DOHH2 (cell line): ENCODE measurements around the gene MRPL22.

Experiments used
- H3F3A ChIP-seq: fragments of 200-600 bp; sonication (generic), shearing (Covaris generic); 2 replicates; pipeline ENCODE4 v1.6.0; 2016; ENCODE audit warnings: antibody characterized with exemption, mild to moderate bottlenecking; ENCODE audit not compliant: control insufficient read depth, insufficient read depth
- H3K27ac ChIP-seq: fragments of 200-600 bp; sonication (generic); 2 replicates; pipeline ENCODE4 v1.5.1; 2014; ENCODE audit warnings: low read depth, mild to moderate bottlenecking, low read length, moderate library complexity
- H3K27me3 ChIP-seq: fragments of 200-600 bp; sonication (generic); 2 replicates; pipeline ENCODE4 v1.6.1; 2014; ENCODE audit warnings: mild to moderate bottlenecking, low read length, mixed read lengths; ENCODE audit not compliant: control insufficient read depth
- H3K36me3 ChIP-seq: fragments of 200-600 bp; sonication (generic); 2 replicates; pipeline ENCODE4 v1.6.1; 2014; ENCODE audit warnings: mild to moderate bottlenecking, low read length, moderate library complexity, mixed read lengths; ENCODE audit not compliant: control insufficient read depth
- H3K4me1 ChIP-seq: fragments of 200-600 bp; sonication (generic); 2 replicates; pipeline ENCODE4 v1.6.1; 2014; ENCODE audit warnings: mild to moderate bottlenecking, low read length, mixed read lengths; ENCODE audit not compliant: control insufficient read depth
- H3K4me2 ChIP-seq: fragments of 200-600 bp; sonication (generic); 2 replicates; pipeline ENCODE4 v1.6.0; 2014; ENCODE audit warnings: mild to moderate bottlenecking, low read length, moderate library complexity
- H3K4me3 ChIP-seq: fragments of 200-600 bp; sonication (generic); 2 replicates; pipeline ENCODE4 v1.5.1; 2014; ENCODE audit warnings: mild to moderate bottlenecking, low read length, mixed read lengths
- H3K79me2 ChIP-seq: fragments of 200-600 bp; sonication (generic); 2 replicates; pipeline ENCODE4 v1.6.1; 2014; ENCODE audit warnings: mild to moderate bottlenecking, low read length, mixed read lengths; ENCODE audit not compliant: control insufficient read depth
- H3K9me2 ChIP-seq: fragments of 200-600 bp; sonication (generic); replicated peaks from 2 replicates; pipeline ENCODE4 v1.6.1; 2014; ENCODE audit warnings: mild to moderate bottlenecking, low read length, mixed read lengths; ENCODE audit not compliant: control insufficient read depth
- H3K9me3 ChIP-seq: fragments of 200-600 bp; sonication (generic); 2 replicates; pipeline ENCODE4 v1.6.1; 2014; ENCODE audit warnings: antibody characterized with exemption, low read length, mixed read lengths; ENCODE audit not compliant: control insufficient read depth, insufficient read depth
- H4K20me1 ChIP-seq: fragments of 200-600 bp; sonication (generic); 2 replicates; pipeline ENCODE4 v1.6.0; 2014; ENCODE audit warnings: low read depth, mild to moderate bottlenecking, antibody characterized with exemption, low read length, moderate library complexity; ENCODE audit not compliant: control insufficient read depth, insufficient read depth
- EZH2phosphoT487 ChIP-seq: fragments of 200-600 bp; sonication (generic); IDR thresholded peaks from 2 replicates; pipeline ENCODE4 v1.6.1; 2017; ENCODE audit warnings: borderline replicate concordance, mild to moderate bottlenecking, antibody characterized with exemption, low read length, moderate library complexity, mixed read lengths
- TF ChIP-seq, protein P1 (sequence below): fragments of 200-600 bp; sonication (generic); IDR thresholded peaks from one replicate; pipeline ENCODE4 v1.5.1; 2014; ENCODE audit warnings: antibody characterized with exemption, mild to moderate bottlenecking, low read depth, low read length; ENCODE audit not compliant: poor library complexity, severe bottlenecking

Gene MRPL22

DNA sequence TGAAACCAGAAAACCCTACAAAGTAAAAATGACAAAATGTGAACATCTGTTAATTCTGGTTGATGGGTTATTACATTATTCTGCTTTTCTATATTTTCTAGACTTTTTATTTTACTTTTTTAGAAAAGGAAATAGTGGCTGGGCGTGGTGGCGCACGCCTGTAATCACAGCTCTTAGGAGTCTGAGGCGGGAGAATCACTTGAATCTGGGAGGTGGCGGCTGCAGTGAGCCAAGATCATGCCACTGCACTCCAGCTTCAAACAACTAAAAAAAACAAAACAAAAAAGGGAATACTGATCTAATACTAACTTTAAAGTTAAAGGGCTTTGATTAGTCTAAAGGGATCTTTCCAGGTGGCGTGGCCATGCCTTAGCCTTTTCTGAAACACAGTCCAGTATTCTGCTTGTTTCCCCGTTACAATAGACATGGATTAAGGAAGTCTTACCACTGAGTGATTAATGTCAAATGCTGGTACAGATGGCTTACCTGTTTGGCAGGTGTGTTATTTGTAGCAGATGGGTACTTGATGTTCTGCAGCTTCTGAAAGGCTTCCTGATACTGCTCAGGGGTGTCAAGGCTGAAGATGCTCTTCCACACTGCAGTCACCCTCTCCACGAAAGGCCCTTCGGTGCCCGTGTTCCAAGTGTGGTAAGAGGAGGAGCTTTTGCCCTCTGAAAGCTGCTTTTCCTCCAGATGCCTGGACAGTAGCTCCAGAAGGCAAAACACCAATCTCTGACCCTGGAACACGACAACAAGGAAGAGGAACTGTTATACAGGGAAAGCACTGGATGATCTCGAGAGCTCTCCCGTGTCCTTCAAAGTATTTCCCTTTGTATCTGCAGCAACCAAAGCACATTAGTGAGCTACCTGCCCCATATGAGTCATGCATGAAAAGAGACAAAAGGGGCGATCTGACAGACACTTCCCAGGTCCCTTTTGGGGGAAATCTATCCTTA is 45.0 kb upstream of the MRPL22 start:
- Histone ChIP-seq H3K36me3 (peaks cover 86% of the 10 kb centered on the region), H3K4me2 (no peak overlapping the region), H3K9me2 (no peaks in the 10 kb centered on the region)

GRCh38 chr5:154896562-154897165 is 44.2 kb upstream of the MRPL22 start:
- Histone ChIP-seq H3K27me3 (no peaks in the 10 kb centered on the region), H3K4me1 (no peaks in the 10 kb centered on the region), H3K4me3 (no peak overlapping the region), H3K27ac (no peak overlapping the region), H3K4me2 (no peak overlapping the region), H3K79me2 (no peaks in the 10 kb centered on the region), H3K9me3 (no peaks in the 10 kb centered on the region), H3K9me2 (no peaks in the 10 kb centered on the region), H4K20me1 (no peaks in the 10 kb centered on the region), H3F3A (no peaks in the 10 kb centered on the region), H3K36me3 (peaks cover 87% of the 10 kb centered on the region)
- TF ChIP-seq, protein P1, sequence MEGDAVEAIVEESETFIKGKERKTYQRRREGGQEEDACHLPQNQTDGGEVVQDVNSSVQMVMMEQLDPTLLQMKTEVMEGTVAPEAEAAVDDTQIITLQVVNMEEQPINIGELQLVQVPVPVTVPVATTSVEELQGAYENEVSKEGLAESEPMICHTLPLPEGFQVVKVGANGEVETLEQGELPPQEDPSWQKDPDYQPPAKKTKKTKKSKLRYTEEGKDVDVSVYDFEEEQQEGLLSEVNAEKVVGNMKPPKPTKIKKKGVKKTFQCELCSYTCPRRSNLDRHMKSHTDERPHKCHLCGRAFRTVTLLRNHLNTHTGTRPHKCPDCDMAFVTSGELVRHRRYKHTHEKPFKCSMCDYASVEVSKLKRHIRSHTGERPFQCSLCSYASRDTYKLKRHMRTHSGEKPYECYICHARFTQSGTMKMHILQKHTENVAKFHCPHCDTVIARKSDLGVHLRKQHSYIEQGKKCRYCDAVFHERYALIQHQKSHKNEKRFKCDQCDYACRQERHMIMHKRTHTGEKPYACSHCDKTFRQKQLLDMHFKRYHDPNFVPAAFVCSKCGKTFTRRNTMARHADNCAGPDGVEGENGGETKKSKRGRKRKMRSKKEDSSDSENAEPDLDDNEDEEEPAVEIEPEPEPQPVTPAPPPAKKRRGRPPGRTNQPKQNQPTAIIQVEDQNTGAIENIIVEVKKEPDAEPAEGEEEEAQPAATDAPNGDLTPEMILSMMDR, result no peak
- no peak for TF ChIP-seq EZH2phosphoT487

More for the DNA sequence above, 45.0 kb upstream of the MRPL22 start:
- Histone ChIP-seq H3K27me3 (no peaks in the 10 kb centered on the region), H3K4me3 (no peak overlapping the region), H3K4me1 (no peaks in the 10 kb centered on the region), H3K27ac (no peak overlapping the region), H3K79me2 (no peaks in the 10 kb centered on the region), H3F3A (no peaks in the 10 kb centered on the region), H3K9me3 (no peaks in the 10 kb centered on the region), H4K20me1 (no peaks in the 10 kb centered on the region)
- TF ChIP-seq, protein P1, result no peak
- no peak for TF ChIP-seq EZH2phosphoT487

DNA sequence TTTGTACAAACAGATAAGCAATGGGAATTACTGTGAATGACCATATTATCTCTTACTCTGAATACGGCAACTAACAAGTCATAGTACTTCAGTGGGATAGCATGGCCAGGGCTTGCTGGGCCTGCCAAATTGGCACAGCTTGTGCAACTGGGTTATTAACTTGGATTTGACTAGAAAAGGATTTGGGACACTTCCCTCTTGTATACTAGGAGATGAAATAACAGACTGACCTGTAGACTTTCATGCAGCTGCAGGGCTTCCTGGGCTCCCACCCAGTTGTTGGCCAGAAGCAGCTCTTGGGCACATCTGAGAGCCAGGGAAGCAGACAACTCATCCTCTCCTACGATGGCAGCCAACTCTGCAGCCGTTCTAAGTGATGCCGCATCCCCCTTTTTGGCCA is 42.7 kb upstream of the MRPL22 start:
- Histone ChIP-seq H3K36me3 (peaks cover 92% of the 10 kb centered on the region), H3F3A (no peaks in the 10 kb centered on the region), H3K4me2 (no peak overlapping the region), H3K27me3 (no peaks in the 10 kb centered on the region), H3K9me3 (no peaks in the 10 kb centered on the region), H3K4me3 (no peak overlapping the region), H3K4me1 (no peaks in the 10 kb centered on the region), H3K27ac (no peak overlapping the region), H3K9me2 (no peaks in the 10 kb centered on the region), H4K20me1 (no peaks in the 10 kb centered on the region), H3K79me2 (no peaks in the 10 kb centered on the region)
- TF ChIP-seq EZH2phosphoT487, result no peak
- TF ChIP-seq, protein P1, result no peak
